ENCODE results near the gene BRAF.
A peak's percentile ranks its signal among the peaks of the same experiment; 100 is the strongest.
"Not testable (repeated sequence)": the region's sequence is repeated elsewhere in the genome, so short reads cannot be mapped to it uniquely, and the experiment has no call there.

Gene BRAF

DNA sequence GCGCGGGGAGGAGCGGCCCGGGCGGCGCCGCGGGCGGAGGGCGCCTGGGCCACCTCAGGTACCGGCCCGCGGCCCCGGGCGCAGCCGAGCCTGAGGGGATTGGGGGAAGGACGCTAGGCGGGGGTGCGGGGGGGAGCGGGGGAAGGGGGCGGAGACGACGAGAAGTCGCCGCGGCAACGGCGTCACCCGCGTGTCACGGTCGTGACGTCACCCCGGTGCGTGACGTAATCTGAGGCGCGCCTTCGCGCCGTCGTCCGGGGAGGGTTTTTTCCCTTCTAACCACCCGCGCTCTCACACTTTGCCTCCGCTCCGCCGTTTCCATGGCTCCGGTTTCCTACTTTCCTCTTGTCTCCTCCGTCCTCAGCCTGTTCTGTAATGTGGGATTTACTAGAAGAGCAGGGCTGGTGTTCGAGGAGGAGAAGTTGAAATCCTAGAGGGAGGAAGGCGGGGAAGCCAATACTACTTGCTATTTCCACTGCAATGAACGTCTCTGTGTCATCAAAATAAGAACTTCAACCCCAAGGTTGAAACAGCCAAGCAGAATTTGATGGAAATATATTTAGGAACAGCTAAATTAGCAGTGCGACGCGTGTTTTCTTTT lies at the start of gene BRAF:
Gene BRAF, minus strand, starts transcription at position 109 of the 601 bp plus-strand sequence. CDS start 226 bp downstream, outside the sequence.
- peak; percentile 71 to 75 for DNase-seq

DNA sequence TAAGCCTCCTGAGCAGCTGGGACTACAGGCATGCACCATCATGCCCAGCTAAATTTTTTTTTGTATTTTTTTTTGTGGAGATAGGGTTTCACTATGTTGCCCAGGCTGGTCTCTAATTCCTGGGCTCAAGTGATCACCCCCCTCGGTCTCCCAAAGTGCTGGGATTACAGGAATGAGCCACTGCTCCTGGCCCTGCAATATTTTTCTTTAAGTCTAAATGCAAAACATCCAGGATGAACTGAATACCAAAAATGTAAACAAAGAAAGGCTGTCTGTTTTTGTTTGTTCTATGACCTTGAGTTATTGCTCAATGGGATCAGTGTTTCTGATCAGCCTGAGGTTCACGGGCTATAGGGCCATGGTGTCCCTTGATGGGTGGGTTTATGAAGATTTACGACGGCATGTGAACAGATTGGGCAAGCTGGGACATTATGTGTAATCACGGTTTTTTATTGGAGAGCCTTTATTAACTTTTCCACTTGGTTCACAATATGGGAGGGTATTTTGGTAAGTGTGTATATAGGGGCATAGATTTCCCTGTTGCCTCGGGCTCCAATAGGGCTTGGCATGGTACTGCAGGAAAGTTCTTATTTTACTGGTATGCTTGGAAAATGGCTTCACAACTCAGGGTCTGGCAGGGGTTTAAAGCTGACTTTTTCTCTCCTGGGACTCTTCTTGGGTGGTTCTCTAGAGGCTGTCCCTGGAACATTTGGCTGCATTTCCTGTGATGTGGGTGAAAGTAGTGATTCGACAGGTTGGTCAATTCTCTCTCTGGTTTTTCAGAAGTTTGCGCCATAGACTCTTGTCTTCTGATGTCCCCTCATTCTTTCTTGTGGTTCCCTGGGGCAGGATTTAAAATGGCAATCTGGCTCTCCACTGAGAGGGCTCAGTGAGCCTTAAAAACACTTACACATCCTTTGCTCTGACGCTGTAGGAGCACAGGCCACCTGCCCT lies 48.4 kb upstream of the BRAF start:
- DNase-seq = no peak

DNA sequence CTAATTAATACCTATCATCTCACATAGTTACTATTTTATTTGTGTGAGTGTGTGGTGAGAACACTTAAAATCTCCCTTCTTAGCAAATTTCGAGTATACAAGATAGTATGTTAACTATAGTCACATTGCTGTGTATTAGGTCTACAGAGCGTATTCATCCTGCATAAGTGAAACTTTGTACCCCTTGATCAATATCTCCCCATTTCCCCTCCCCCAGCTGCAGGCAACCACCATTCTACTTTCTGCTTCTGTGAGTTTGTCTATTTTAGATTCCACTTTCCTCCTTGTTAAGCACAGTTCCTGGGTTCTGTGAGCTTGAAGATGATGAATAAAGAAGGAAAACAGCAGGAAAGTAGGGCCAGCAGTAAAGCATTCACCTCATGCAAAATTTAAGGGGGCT lies 47.6 kb upstream of the BRAF start:
- DNase-seq = no peak

DNA sequence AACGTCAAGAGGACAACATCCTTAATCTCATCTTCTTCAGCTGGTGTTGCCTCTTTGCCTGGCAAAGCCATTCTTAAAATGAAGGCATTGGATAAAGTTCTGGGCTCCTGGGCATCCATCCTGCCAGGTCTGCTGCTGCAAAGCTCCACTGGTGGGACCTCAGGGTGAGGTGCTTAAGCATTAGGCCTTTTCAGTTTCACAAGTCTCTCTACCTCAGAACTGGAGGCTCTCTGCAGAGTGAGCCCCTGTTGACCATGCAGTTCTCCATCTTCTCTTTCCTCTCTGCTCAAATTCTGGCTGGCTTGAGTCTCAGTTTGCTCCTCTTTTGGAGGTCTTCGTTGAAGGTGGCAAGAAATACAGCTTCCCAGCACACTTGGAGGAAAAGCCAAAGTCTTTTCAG lies 42.7 kb upstream of the BRAF start:
- DNase-seq = no peak

DNA sequence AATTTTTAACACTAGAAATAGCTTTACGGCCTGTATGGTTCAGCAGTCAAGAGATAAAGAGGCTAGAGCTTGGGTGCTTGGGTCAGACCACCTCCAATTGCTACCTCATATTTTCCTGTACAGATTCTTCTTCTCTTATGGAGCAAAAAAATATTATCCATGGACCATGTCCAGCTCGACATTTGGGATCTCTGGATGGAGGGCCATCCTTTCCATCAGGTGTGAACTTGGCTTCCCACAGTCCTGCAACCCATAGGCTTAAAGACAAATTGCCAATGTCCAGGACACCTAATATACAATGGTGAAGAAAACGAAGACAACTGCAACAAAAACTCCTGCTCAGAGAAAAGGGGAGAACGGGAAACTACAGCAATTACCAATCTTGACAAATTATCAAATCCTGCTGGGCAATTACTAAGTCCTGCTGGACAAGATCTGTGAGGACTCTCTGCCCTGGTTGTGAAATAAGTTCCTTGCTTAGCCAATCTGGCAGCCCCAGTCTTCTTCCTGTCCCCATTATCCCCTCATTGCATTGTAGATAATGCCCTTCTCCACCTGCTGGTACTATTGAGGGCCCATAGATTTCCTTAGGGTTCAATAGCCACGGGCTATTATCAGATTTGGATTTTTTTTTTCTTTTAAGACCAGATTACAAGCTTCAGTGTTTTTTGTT lies 42.0 kb upstream of the BRAF start:
- DNase-seq = no peak

DNA sequence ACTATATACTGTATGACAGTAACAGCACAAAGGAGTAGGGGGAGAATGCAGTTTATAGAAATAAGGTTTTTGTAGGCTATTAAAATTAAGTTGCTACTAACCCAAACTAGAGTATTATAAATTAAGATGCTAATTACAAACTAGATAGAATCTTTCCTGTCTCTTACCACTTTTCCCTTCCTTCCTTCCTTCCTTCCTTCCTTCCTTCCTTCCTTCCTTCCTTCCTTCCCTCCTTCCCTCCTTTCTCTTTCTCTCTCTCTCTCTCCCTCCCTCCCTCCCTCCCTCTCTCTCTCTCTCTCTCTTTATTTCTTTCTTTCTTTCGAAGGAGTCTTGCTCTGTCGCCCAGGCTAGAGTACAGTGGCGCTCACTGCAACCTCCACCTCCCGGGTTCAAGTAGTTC lies 36.4 kb upstream of the BRAF start:
- DNase-seq = no peak

DNA sequence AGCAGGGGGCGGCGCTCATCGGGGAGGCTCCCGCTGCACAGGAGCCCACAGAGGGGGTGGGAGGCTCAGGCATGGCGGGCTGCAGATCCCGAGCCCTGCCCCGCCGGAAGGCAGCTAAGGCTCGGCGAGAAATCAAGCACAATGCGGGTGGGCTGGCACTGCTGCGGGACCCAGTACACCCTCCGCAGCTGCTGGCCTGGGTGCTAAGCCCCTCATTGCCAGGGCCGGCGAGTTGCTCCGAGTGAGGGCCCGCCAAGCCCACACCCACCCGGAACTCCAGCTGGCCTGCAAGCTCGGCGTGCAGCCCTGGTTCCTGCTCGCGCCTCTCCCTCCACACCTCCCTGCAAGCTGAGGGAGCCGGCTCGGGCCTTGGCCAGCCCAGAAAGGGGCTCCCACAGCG lies 32.3 kb upstream of the BRAF start:
- DNase-seq = not testable (repeated sequence)

DNA sequence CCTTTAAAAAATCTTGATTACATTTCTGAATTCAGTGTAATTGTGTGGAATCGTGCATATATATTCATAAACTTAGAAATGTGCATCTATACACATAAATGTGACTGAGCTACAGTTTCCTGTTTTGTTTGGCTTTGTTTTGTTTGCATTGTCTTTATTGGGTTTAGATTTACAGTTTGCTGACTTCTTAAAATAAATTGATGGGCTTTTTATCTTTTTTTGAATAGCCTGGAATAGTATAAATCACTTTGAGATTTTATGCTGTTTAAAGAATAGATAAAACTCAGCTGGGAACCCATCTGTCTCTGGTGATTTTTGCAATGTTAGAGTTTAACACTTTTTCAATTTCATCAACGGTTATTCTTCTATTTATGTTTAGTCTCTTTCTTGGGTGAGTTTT lies 21.2 kb upstream of the BRAF start:
- no peak for DNase-seq

DNA sequence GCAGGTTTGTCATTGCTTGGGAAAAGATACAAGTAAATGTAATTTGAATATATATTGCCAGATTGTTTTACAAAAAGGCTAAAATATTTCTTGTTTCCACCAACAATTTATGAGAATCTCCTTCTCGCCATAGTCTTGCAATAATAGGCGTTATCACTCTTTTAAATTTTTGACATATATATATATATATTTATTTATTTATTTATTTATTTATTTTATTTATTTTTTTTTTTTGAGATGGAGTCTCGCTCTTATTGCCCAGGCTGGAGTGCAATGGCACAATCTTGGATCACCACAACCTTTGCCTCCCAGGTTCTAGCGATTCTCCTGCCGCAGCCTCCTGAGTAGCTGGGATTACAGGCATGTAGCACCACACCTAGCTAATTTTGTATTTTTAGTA lies 17.5 kb upstream of the BRAF start:
- DNase-seq = not testable (repeated sequence)

DNA sequence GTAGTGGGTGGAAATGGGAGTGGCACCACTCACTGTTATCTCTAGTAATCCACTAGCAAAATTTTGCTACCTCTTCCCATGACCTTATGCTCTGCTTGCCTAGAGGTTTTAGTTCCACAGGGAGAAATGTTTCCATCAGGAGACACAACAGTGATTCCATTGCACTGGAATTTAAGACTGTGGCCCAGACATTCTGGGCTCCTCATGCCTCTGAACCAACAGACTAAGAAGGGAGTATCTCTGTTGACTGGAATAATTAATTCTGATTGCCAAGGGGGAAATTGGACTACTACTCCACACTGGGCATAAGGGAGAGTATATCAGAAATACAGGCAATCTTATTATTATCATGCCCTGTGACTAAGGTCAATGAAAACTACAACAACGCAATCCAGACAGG lies 16.2 kb upstream of the BRAF start:
- no peak for DNase-seq

DNA sequence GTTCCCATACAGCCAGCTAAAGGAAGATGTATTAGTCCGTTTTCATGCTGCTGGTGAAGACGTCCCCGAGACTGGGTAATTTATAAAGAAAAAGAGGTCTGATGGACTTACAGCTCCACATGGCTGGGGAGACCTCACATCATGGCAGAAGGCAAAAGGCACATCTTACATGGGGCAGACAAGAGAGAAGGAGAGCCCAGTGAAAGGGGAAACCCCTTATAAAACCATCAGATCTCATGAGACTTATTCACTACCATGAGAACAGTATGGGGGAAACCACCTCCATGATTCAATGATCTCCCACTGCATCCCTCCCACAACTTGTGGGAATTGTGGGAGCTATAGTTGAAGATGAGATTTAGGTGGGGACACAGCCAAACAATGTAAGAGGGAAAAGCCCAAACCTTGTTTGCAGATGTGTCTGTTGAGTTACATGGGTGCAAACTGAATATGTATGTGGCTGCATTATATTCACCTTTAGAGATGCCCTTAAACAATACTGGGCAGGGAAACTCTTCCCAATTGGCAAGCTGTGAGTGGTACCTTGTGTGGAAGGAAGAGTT lies 13.1 kb upstream of the BRAF start:
- DNase-seq = no peak

DNA sequence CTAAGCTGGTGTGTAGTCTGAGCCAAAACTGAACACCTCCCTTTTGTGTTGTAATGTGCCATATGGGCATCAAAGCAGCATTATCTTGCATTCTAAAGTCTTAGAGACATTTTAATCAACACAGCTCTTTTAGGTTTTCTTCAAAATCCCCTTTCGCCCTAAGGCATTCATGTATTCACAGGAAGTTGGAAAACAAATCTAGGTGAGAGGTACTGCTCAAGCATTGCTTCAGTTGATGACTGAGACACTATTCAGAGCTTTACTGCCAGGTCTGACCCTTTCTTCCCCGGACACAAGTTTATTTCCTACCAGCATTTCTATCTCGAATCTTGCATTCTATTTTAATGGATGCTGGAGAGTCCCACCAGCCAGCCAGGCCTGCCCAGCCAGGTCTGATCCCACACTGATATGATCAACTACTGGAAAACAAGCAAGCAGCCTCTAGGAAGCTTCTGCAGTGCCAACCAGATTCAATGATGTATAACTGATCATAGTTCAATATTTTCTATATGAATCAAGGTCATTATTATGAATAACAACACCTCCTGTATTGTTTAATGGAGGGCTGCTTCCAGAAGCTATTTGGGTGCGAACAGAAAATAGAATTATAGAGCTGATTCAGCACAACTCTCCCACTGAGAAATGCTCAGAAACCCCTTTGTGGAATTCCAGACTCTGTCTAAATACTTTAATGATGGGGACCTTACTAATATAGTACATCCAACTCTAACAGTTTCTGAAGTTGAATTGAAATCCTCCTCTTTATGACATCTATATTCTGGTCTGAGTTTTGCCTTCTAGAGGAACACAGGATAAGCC lies 4.0 kb upstream of the BRAF start:
- DNase-seq = no peak

DNA sequence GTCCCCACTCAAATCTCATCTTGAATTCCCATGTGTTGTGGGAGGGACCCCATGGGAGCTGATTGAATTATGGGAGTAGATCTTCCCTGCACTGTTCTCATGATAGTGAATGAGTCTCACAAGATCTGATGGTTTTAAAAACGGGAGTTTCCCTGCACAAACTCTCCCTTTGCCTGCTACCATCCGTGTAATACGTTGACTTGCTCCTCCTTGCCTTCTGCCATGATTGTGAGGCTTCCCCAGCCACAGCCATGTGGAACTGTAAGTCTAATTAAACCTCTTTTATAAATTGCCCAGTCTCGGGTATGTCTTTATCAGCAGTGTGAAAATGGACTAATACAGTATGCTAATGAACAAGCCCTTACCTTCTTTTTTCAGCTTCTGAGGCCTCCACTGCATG lies 3.2 kb upstream of the BRAF start:
- not testable (repeated sequence) for DNase-seq

DNA sequence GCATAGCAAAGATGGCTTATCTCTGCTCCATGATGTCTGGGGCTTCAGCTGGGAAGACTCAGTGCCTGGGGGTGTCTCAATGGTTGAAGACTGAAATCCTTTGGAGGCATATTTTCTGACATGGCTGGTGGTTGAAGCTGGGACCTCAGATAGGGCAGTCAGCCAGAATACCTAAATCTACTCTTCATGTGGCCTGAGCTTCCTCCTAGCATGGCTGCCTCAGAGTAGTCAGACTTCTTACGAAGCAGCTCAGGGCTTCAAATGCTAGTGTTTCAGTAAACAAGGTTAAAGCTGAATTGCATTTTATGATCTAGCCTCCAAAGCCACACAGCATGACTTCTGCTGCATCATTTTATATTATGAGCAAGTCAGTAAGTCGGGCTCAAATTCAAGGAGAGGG lies 2.6 kb upstream of the BRAF start:
- no peak for DNase-seq

DNA sequence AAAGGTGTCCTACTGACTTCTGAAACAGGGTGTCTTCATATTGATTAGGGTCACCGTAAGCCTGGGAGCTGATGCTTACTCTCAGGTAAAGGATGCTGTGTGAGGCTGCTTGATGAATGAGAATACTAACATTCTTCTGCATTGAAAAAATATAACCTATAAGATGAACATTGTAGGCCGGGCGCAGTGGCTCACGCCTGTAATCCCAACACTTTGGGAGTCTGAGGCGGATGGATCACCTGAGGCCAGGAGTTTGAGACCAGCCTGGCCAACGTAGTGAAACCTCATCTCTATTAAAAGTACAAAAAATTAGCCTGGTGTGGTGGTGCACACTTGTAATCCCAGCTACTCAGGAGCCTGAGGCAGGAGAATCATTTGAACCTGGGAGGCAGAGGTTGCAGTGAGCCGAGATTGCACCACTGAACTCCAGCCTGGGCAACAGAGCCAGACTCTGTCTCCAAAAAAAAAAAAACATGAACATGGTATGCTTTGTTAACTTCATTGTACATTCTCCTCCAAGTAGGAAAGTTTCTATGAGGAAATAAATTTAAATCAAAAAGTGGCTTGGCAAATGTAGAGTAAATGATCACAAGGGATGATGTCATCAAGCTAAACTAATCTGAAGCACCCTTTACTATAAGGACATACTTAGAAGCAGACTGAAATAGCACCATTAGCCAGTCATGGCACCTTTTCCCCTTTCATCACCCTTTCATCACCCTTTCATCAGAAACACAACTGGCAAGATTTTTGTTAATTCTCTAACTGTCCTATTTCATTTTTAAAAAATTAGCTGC lies 1.5 kb upstream of the BRAF start:
- DNase-seq = no peak

DNA sequence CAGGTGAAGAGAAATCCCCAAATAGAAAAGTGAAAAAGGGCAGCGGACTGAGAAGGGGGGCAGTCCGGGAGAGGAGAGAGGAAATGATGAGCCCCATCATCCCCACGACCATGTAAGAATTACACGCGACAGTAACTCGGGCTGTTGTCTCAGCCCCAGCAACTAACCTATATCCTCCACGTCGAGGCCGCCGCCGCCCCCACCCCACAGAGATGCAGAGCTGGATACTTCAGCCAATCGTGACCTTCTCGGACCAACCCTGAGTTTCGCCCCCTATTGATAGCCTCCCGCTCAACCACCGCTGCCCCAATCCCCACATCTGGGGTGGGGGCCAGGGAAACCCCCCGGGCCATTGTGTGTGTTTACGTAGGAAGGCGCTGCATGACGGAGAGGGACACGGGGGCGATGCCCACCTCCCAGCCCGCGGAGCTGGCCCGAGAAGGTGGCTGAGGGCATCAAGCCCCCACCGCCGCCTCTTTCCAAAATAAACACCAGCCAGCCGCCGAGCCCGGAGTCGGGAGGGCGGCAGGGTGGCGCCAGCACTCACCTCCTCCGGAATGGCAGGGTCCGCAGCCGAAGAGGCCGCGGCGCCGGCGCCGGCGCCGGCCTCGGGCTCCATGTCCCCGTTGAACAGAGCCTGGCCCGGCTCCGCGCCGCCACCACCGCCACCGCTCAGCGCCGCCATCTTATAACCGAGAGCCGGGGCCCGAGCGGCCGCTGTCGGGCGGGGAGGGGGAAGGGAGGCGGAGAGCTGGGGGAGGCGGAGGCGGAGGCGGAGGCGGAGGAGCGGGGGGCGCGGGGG lies 509 bp downstream of the BRAF start:
- DNase-seq = peak; percentile 51 to 60

DNA sequence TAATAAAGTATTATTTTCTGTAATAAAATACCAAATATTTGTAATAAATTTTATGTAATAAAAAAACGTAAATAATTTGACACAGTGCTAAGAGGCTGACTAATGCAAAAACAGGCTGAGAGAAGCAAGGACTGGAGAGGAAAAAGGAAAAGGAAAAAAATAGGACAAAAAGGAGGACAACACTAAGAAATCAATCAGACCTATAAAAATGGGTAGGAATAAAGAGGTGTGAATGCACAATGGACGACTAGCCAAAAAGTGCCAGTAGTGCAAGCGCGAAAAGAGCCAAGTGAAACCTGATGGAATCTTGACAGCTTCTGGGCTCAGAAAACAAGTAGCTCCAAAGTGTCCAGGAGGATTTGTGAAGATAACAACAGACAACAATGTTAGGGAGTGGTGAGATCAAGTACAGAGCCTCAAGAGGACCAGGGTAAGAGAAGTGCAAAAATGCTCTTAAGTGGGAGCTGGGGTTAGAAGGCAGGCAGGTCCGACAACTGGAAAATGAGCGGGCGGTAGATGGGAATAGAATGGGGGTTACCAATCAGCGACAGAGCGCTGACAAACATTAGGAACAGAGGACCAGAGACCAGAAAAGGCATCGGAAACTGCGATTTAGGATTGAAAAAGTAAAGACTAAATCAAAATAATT lies 1.2 kb downstream of the BRAF start:
- peak; percentile 6 to 52 for DNase-seq

DNA sequence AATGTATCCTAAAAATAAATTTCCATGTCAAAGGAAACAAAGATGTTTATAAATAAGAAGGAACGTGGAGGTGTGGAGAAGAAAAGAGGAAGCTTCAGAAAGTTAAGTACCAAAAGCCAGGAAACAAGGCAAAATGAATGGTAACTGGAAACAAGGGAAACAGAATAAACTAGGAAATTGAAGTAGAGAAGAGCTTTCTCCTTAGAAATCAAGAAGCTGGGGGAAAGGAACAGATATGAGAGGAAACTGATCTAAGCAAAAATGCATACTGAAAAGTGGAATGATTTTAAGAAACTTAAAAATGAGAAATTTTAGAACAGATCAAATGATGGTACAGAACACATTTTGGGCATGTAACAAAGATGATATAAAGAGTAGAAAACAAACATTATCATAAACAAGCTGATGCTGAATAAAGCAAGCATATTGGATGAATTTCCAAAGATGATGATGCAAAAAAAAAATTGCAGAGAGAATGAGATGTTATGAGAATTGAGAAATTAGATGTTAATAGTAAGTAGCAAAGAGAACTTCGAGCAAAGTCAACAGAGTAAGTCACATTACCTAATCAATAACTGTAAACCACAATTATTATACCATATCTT lies 1.9 kb downstream of the BRAF start:
- no peak for DNase-seq

DNA sequence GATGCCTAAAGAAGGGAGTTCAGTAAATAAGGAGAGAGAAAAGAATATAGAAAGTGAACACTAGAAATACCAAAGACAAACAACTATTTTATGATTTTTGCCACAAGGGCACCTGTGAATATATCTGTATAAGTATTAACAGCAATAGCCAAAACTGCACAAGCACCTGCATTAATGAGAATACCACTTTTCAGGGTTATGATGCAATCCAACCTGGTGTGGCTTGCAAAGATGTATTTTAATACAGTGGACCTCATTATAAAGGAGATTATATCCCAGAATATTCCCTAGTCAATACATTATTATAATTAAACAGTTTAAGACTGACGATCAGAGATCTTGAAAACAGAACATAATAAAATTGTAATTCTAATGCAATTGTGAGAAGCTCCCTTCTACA lies 4.0 kb downstream of the BRAF start:
- DNase-seq = no peak

DNA sequence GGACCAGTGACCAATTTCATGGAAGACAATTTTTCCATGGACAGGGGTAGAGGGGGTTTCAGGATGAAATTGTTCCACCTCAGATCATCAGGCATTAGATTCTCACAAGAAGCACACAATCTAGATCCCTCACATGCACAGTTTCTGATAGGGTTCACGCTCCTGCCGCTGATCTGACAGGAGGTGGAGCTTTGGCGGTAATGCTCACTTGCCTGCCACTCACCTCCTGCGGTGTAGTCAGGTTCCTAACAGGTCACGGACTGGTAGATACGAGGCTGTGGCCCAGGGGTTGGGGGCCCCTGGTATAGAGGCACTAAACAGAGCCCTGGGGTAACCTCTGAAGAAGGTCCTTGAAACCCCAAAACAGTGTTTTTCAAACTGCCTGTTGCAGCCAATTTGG lies 6.5 kb downstream of the BRAF start:
- no peak for DNase-seq

All from Kasumi-1 (cell line).